ENCODE measurements around the gene DPP10.

The DPP10 gene

DNA sequence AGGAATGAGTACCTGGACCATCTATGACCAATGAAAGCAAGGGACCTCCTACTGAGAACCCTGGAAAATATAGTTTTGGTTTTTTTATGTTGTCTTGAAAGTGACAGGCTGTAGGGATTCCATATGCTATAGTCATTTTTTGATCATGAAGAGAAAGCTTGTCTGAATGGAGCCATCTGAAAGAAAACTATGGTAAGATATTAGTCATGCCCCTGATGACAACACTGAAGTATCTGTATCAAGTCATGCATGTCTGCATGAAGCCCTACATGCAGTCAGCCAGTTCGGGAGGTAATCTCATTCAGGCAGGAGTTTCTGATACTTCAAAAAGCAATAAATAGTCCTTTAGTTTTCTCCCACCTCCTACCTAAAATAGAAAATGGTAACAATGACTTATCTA lies 1042.0 kb downstream of the DPP10 start:
- DNase-seq: no peak
- H3K9me3 ChIP-seq (ENCODE audit: insufficient read depth, low read length, severe bottlenecking): no peaks in the 10 kb centered on the region
- no peak overlapping the region for H3K4me3 ChIP-seq (ENCODE audit: low read depth in 1 of 2, low read length in 2 of 2)
- TF ChIP-seq, protein P1, sequence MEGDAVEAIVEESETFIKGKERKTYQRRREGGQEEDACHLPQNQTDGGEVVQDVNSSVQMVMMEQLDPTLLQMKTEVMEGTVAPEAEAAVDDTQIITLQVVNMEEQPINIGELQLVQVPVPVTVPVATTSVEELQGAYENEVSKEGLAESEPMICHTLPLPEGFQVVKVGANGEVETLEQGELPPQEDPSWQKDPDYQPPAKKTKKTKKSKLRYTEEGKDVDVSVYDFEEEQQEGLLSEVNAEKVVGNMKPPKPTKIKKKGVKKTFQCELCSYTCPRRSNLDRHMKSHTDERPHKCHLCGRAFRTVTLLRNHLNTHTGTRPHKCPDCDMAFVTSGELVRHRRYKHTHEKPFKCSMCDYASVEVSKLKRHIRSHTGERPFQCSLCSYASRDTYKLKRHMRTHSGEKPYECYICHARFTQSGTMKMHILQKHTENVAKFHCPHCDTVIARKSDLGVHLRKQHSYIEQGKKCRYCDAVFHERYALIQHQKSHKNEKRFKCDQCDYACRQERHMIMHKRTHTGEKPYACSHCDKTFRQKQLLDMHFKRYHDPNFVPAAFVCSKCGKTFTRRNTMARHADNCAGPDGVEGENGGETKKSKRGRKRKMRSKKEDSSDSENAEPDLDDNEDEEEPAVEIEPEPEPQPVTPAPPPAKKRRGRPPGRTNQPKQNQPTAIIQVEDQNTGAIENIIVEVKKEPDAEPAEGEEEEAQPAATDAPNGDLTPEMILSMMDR (IDR thresholded peaks at IDR 0.05; ENCODE audit: borderline replicate concordance, extremely low read depth, low read length, poor library complexity, severe bottlenecking): no peak
- TF ChIP-seq EZH2 (IDR thresholded peaks at IDR 0.05; ENCODE audit: borderline replicate concordance, low read depth, low read length, severe bottlenecking): no peak
- H3K27ac ChIP-seq (ENCODE audit: low read length): no peak overlapping the region
- H2AFZ ChIP-seq (ENCODE audit: low read depth, low read length): no peak overlapping the region
- ATAC-seq (ENCODE audit: insufficient read depth, low read depth): no peak
- no peak overlapping the region for H3K9ac ChIP-seq (ENCODE audit: low read depth, low read length)
- no peak overlapping the region for H3K4me2 ChIP-seq (ENCODE audit: insufficient read depth, low read length)
- H4K20me1 ChIP-seq (ENCODE audit: insufficient read depth, low read length): no peaks in the 10 kb centered on the region
- no peaks in the 10 kb centered on the region for H3K4me1 ChIP-seq (ENCODE audit: insufficient read depth, low read length)
- H3K27me3 ChIP-seq (ENCODE audit: insufficient read depth, low read length, poor library complexity): no peaks in the 10 kb centered on the region
- no peaks in the 10 kb centered on the region for H3K79me2 ChIP-seq (ENCODE audit: insufficient read depth, low read length)
- H3K36me3 ChIP-seq (ENCODE audit: insufficient read depth, low read length): no peaks in the 10 kb centered on the region

DNA sequence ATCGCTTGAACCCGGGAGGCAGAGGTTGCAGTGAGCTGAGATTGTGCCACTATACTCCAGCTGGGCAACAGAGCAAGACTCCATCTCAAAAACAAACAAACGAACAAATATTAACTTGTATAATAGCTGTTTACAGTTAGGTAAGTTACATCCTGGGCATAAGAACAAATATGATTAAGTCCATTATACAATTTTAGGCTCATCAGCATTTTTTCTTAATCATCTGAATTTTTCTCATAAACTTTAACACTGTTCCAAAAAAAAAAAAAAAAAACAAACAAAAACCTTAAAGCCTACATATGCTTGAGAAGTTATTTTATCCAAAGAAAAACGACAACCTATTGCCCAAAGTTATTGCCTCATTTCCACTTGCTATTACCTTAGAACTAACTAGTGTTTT lies 1042.5 kb downstream of the DPP10 start:
- Histone ChIP-seq H4K20me1 (ENCODE audit: insufficient read depth, low read length) (no peaks in the 10 kb centered on the region), H3K4me1 (ENCODE audit: insufficient read depth, low read length) (no peaks in the 10 kb centered on the region), H3K9ac (ENCODE audit: low read depth, low read length) (no peak overlapping the region), H3K4me2 (ENCODE audit: insufficient read depth, low read length) (no peak overlapping the region), H3K9me3 (ENCODE audit: insufficient read depth, low read length, severe bottlenecking) (no peaks in the 10 kb centered on the region), H3K4me3 (ENCODE audit: low read depth in 1 of 2, low read length in 2 of 2) (no peak overlapping the region), H3K36me3 (ENCODE audit: insufficient read depth, low read length) (no peaks in the 10 kb centered on the region), H3K79me2 (ENCODE audit: insufficient read depth, low read length) (no peaks in the 10 kb centered on the region), H3K27ac (ENCODE audit: low read length) (no peak overlapping the region), H2AFZ (ENCODE audit: low read depth, low read length) (no peak overlapping the region), H3K27me3 (ENCODE audit: insufficient read depth, low read length, poor library complexity) (no peaks in the 10 kb centered on the region)
- no peak for DNase-seq
- ATAC-seq (ENCODE audit: insufficient read depth, low read depth): no peak
- TF ChIP-seq EZH2 (IDR thresholded peaks at IDR 0.05; ENCODE audit: borderline replicate concordance, low read depth, low read length, severe bottlenecking): no peak
- TF ChIP-seq, protein P1 (IDR thresholded peaks at IDR 0.05; ENCODE audit: borderline replicate concordance, extremely low read depth, low read length, poor library complexity, severe bottlenecking): no peak

- Histone ChIP-seq H3K9me3 (ENCODE audit: insufficient read depth, low read length, severe bottlenecking) (no peaks in the 10 kb centered on the region), H3K27me3 (ENCODE audit: insufficient read depth, low read length, poor library complexity) (no peaks in the 10 kb centered on the region), H4K20me1 (ENCODE audit: insufficient read depth, low read length) (no peaks in the 10 kb centered on the region), H2AFZ (ENCODE audit: low read depth, low read length) (no peak overlapping the region), H3K4me3 (ENCODE audit: low read depth in 1 of 2, low read length in 2 of 2) (no peak overlapping the region), H3K36me3 (ENCODE audit: insufficient read depth, low read length) (no peaks in the 10 kb centered on the region), H3K4me1 (ENCODE audit: insufficient read depth, low read length) (no peaks in the 10 kb centered on the region), H3K9ac (ENCODE audit: low read depth, low read length) (no peak overlapping the region), H3K27ac (ENCODE audit: low read length) (no peak overlapping the region), H3K4me2 (ENCODE audit: insufficient read depth, low read length) (no peak overlapping the region), H3K79me2 (ENCODE audit: insufficient read depth, low read length) (no peaks in the 10 kb centered on the region)
- DNase-seq (no peak), ATAC-seq (ENCODE audit: insufficient read depth, low read depth) (no peak)
- TF ChIP-seq, protein P1 (IDR thresholded peaks at IDR 0.05; ENCODE audit: borderline replicate concordance, extremely low read depth, low read length, poor library complexity, severe bottlenecking): no peak
- TF ChIP-seq EZH2 (IDR thresholded peaks at IDR 0.05; ENCODE audit: borderline replicate concordance, low read depth, low read length, severe bottlenecking): no peak
These were observed 1048.8 kb downstream of the DPP10 start for GRCh38 chr2:115491186-115491793.

Data from DND-41 (cell line).